Trophoblast cell (in vitro differentiated cells and primary cell): ENCODE results near the gene CASP10.

Experiments
- DNase-seq, 2 donors: peaks; one replicate each; pipeline ENCODE4 v3.0.0-alpha.2; 2016
- H2AFZ ChIP-seq: 2 replicates; pipeline ENCODE4 v1.6.1; 2013; ENCODE audit warnings: low read length, moderate library complexity, mild to moderate bottlenecking; ENCODE audit not compliant: insufficient read depth, poor library complexity
- H2AK5ac ChIP-seq: 2 replicates; pipeline ENCODE4 v1.6.1; 2013; ENCODE audit warnings: mild to moderate bottlenecking, low read length
- H2BK120ac ChIP-seq: 2 replicates; pipeline ENCODE4 v1.6.1; 2013; ENCODE audit warnings: low read length, mild to moderate bottlenecking, moderate library complexity; ENCODE audit not compliant: insufficient read depth, poor library complexity
- H2BK12ac ChIP-seq: 2 replicates; pipeline ENCODE4 v1.6.1; 2013; ENCODE audit warnings: mild to moderate bottlenecking, low read length, moderate library complexity
- H2BK5ac ChIP-seq: 2 replicates; pipeline ENCODE4 v1.6.1; 2013; ENCODE audit warnings: low read length, low read depth, moderate library complexity, mild to moderate bottlenecking; ENCODE audit not compliant: poor library complexity
- H3K14ac ChIP-seq: 2 replicates; pipeline ENCODE4 v1.6.1; 2013; ENCODE audit warnings: mild to moderate bottlenecking, low read length
- H3K18ac ChIP-seq: 2 replicates; pipeline ENCODE4 v1.6.1; 2013; ENCODE audit warnings: mild to moderate bottlenecking, low read length
- H3K23ac ChIP-seq: 2 replicates; pipeline ENCODE4 v1.6.1; 2013; ENCODE audit warnings: low read length
- H3K27ac ChIP-seq: 2 replicates; pipeline ENCODE4 v1.5.1; 2013; ENCODE audit warnings: low read depth, mild to moderate bottlenecking, inconsistent platforms, low read length, moderate library complexity
- H3K27me3 ChIP-seq: 2 replicates; pipeline ENCODE4 v1.6.1; 2013; ENCODE audit warnings: inconsistent platforms, mild to moderate bottlenecking, low read length, moderate library complexity; ENCODE audit not compliant: insufficient read depth
- H3K36me3 ChIP-seq, 2 experiments: 1 replicate in 1 of 2; 2 replicates in 1 of 2; pipeline ENCODE4 v1.6.1; 2013; ENCODE audit warnings: low read length in 2 of 2, mild to moderate bottlenecking in 2 of 2, moderate library complexity in 1 of 2; ENCODE audit not compliant: insufficient read depth in 2 of 2, control insufficient read depth in 1 of 2
- H3K4ac ChIP-seq: 2 replicates; pipeline ENCODE4 v1.6.1; 2013; ENCODE audit warnings: low read depth, mild to moderate bottlenecking, low read length, moderate library complexity
- H3K4me1 ChIP-seq, 2 experiments: 1 replicate in 1 of 2; 2 replicates in 1 of 2; pipeline ENCODE4 v1.6.1; 2013; ENCODE audit warnings: low read length in 2 of 2, mild to moderate bottlenecking in 2 of 2, moderate library complexity in 1 of 2; ENCODE audit not compliant: insufficient read depth in 2 of 2, control insufficient read depth in 1 of 2
- H3K4me2 ChIP-seq: 2 replicates; pipeline ENCODE4 v1.6.1; 2013; ENCODE audit warnings: inconsistent platforms, mild to moderate bottlenecking, low read length, moderate library complexity
- H3K4me3 ChIP-seq: 2 replicates; pipeline ENCODE4 v1.5.1; 2013; ENCODE audit warnings: mild to moderate bottlenecking, low read depth, low read length, inconsistent platforms
- H3K79me1 ChIP-seq: one replicate; pipeline ENCODE4 v1.6.1; 2013; ENCODE audit warnings: low read length
- H3K79me2 ChIP-seq: 2 replicates; pipeline ENCODE4 v1.6.1; 2013; ENCODE audit warnings: low read length, mild to moderate bottlenecking; ENCODE audit not compliant: control insufficient read depth, insufficient read depth, poor library complexity
- H3K9ac ChIP-seq: 2 replicates; pipeline ENCODE4 v1.6.1; 2013; ENCODE audit warnings: mild to moderate bottlenecking, low read length
- H3K9me3 ChIP-seq: 2 replicates; pipeline ENCODE4 v1.6.1; 2013; ENCODE audit warnings: low read depth, mild to moderate bottlenecking, control low read depth, inconsistent platforms, low read length; ENCODE audit not compliant: insufficient read depth
- H4K12ac ChIP-seq: 2 replicates; pipeline ENCODE4 v1.6.1; 2013; ENCODE audit warnings: low read depth, mild to moderate bottlenecking, low read length, moderate library complexity
- H4K8ac ChIP-seq: 2 replicates; pipeline ENCODE4 v1.6.1; 2013; ENCODE audit warnings: low read depth, mild to moderate bottlenecking, low read length, moderate library complexity
- H4K91ac ChIP-seq: one replicate; pipeline ENCODE4 v1.6.1; 2013; ENCODE audit warnings: low read depth, mild to moderate bottlenecking, low read length, moderate library complexity
- WGBS: extraction: QIAGEN DNeasy Blood & Tissue Kit; methylation state at CpG from one replicate; pipeline ENCODE4 v1.1.7; 2013; ENCODE audit warnings: missing lambda C conversion rate; ENCODE audit not compliant: insufficient read length, insufficient coverage; ENCODE audit errors: extremely low coverage; 5-methylcytosine and 5-hydroxymethylcytosine counted together

CASP10 gene

DNA sequence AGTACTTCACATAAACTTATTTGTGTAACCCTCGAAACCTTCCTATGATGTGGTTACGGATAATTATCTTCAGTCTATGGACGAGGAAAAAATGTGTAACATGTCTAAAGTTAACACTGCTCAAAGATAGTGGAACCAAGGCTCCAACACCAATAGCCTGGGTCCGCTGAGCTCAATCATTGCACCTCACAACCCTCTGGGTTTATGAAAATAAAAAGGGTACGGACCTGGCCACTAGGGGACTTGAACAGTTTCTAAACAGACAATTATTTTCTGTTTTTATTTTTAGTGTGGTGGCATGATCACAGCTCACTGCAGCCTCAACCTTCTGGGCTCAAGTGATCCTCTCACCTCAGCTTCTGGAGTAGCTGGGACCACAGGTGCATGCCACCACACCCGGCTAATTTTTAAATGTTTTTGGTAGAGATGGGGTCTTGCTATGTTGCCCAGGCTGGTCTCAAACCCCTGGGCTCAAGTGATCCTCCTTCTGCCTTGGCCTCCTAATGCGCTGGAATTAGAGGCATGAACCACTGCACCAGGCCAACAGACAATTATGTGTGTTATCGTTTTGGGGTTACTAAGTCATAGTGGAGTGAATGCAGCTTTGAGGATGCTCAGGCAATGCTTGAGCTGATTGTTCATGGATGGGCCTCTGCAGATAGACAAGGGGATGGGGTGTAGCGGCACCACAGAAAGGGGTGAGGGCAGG is 87.5 kb downstream of the CASP10 start:
- no peak overlapping the region for H4K91ac ChIP-seq
- H2BK12ac ChIP-seq = no peak overlapping the region
- H4K12ac ChIP-seq = no peak overlapping the region
- H4K8ac ChIP-seq = no peak overlapping the region
- H3K4ac ChIP-seq = no peak overlapping the region
- no peaks in the 10 kb centered on the region for H3K9me3 ChIP-seq
- no peaks in the 10 kb centered on the region for H3K36me3 ChIP-seq
- H3K27ac ChIP-seq = no peak overlapping the region
- H3K79me1 ChIP-seq = no peaks in the 10 kb centered on the region
- no peak overlapping the region for H2AFZ ChIP-seq
- H3K27me3 ChIP-seq = no peaks in the 10 kb centered on the region
- H2BK120ac ChIP-seq = no peak overlapping the region
- H3K4me1 ChIP-seq = no peaks in the 10 kb centered on the region
- no peak overlapping the region for H2AK5ac ChIP-seq
- H2BK5ac ChIP-seq = no peak overlapping the region
- H3K23ac ChIP-seq = no peak overlapping the region
- no peak overlapping the region for H3K4me2 ChIP-seq
- no peaks in the 10 kb centered on the region for H3K79me2 ChIP-seq
- no peak overlapping the region for H3K14ac ChIP-seq
- H3K9ac ChIP-seq = no peak overlapping the region
- no peak for DNase-seq
- H3K18ac ChIP-seq = no peak overlapping the region
- no peak overlapping the region for H3K4me3 ChIP-seq
- no CpG with 5 or more reads among the region's 9 CpGs for WGBS

DNA sequence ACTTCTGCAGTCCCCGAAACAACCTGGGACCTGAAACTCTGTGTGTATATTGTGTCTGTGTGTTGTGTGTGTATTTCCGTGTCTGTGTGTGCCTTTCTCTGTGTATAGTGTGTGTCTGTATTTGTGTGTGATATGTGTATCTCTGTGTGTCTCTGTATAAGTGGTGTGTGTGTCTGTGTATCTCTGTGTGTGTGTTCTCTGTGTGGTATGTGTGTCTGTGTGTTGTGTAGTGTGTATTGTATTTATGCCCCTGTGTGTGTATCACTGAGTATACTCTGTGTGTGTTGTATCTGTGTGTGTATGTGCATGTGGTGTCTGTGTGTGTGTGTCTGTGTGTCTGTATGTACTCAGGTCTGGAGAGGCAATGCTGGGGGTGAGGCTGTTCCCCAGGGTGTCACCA is 89.0 kb downstream of the CASP10 start:
- H2AK5ac ChIP-seq = no peak overlapping the region
- H3K4ac ChIP-seq = no peak overlapping the region
- no peak overlapping the region for H3K14ac ChIP-seq
- no peak overlapping the region for H3K23ac ChIP-seq
- no peaks in the 10 kb centered on the region for H3K4me1 ChIP-seq
- H2BK12ac ChIP-seq = no peak overlapping the region
- no peak overlapping the region for H4K91ac ChIP-seq
- no peak overlapping the region for H3K4me3 ChIP-seq
- H2BK5ac ChIP-seq = no peak overlapping the region
- H3K9ac ChIP-seq = no peak overlapping the region
- H3K18ac ChIP-seq = no peak overlapping the region
- no peaks in the 10 kb centered on the region for H3K27me3 ChIP-seq
- no peak overlapping the region for H4K8ac ChIP-seq
- no peaks in the 10 kb centered on the region for H3K9me3 ChIP-seq
- H3K79me1 ChIP-seq = no peaks in the 10 kb centered on the region
- no peak overlapping the region for H2AFZ ChIP-seq
- H3K27ac ChIP-seq = no peak overlapping the region
- H3K36me3 ChIP-seq = no peaks in the 10 kb centered on the region
- no peak for DNase-seq
- no peaks in the 10 kb centered on the region for H3K79me2 ChIP-seq
- H2BK120ac ChIP-seq = no peak overlapping the region
- no CpG with 5 or more reads among the region's 2 CpGs for WGBS
- no peak overlapping the region for H3K4me2 ChIP-seq
- no peak overlapping the region for H4K12ac ChIP-seq

DNA sequence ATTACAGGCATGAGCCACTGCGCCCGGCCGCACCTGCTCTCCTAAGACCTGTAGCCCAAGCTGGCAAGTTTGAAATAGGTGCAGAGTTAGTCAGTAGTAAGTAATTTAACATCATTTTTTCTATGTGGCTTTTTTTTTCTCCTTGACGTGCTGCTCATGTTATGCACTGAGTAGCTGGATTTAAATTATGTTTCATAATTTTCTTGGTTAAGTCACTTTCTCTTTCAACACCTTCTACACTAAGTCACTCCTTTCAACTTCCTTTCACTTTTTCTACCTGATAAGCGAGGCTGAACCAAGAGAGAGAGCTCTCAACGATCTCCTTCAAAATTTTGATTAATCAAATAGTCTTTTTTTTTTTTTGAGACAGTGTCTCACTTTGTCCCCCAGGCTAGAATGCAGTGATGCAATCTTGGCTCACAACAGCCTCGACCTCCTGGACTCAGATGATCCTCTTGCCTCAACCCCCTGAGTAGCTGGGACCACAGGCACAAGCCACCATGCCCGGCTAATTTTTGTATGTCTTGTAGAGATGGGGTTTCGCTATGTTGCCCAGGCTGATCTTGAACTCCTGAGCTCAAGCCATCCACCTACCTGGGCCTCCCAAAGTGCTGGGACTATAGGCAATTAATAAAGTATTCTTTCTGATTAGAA is 90.5 kb downstream of the CASP10 start:
- Histone ChIP-seq H2AFZ (no peak overlapping the region), H3K27me3 (no peaks in the 10 kb centered on the region), H3K27ac (no peak overlapping the region), H3K18ac (no peak overlapping the region), H2BK120ac (no peak overlapping the region), H4K91ac (no peak overlapping the region), H3K4ac (no peak overlapping the region), H3K9me3 (no peaks in the 10 kb centered on the region), H3K4me3 (no peak overlapping the region), H3K9ac (no peak overlapping the region), H3K4me2 (no peak overlapping the region), H2BK5ac (no peak overlapping the region), H4K8ac (no peak overlapping the region), H3K79me1 (no peaks in the 10 kb centered on the region), H3K79me2 (no peaks in the 10 kb centered on the region), H3K23ac (no peak overlapping the region), H4K12ac (no peak overlapping the region), H3K4me1 (no peaks in the 10 kb centered on the region), H2AK5ac (no peak overlapping the region), H3K14ac (no peak overlapping the region), H3K36me3 (no peaks in the 10 kb centered on the region), H2BK12ac (no peak overlapping the region)
- peak in 1 of 2 donors; percentile 23 for DNase-seq
- no CpG with 5 or more reads among the region's 9 CpGs for WGBS

DNA sequence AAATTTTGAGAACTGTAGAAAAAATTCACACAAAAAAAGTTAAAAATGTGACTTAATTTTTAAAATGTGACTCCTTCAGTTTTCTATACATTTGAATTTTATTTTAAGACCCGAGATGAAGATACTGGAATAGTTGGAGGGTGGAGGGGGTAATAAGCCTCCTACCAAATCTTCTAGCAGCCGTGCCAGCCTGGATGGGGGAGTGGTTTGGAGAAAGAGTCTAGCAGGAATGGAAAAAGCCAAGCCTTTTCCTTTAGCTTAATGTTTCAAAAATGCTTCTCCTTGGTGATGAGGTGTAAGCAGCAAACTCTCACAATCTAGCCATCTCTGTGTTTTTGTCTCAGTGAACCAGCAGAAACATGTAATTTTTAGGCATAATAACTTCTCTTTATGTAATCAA is 92.1 kb downstream of the CASP10 start:
- Histone ChIP-seq H3K79me2 (no peaks in the 10 kb centered on the region), H2AK5ac (no peak overlapping the region), H3K79me1 (no peaks in the 10 kb centered on the region), H2BK5ac (no peak overlapping the region), H3K9me3 (no peaks in the 10 kb centered on the region), H2BK120ac (no peak overlapping the region), H3K4me1 (no peaks in the 10 kb centered on the region), H3K14ac (no peak overlapping the region), H2AFZ (no peak overlapping the region), H3K27ac (no peak overlapping the region), H3K4me3 (no peak overlapping the region), H4K8ac (no peak overlapping the region), H3K9ac (no peak overlapping the region), H4K91ac (no peak overlapping the region), H3K23ac (no peak overlapping the region), H3K36me3 (no peaks in the 10 kb centered on the region), H3K18ac (no peak overlapping the region), H3K4ac (no peak overlapping the region), H3K27me3 (no peaks in the 10 kb centered on the region), H2BK12ac (no peak overlapping the region), H3K4me2 (no peak overlapping the region), H4K12ac (no peak overlapping the region)
- WGBS = no CpG with 5 or more reads among the region's 2 CpGs
- no peak for DNase-seq
